ENCODE results near the gene SSH2. TPM values are rescaled to one million over a fixed set of nuclear protein-coding genes. Genes with fewer than 3 reads are reported as not detected.
A peak's percentile ranks its signal among the peaks of the same experiment; 100 is the strongest.

SSH2 gene
- total RNA-seq, 1 experiment from 2014 or later = 14.6 TPM

DNA sequence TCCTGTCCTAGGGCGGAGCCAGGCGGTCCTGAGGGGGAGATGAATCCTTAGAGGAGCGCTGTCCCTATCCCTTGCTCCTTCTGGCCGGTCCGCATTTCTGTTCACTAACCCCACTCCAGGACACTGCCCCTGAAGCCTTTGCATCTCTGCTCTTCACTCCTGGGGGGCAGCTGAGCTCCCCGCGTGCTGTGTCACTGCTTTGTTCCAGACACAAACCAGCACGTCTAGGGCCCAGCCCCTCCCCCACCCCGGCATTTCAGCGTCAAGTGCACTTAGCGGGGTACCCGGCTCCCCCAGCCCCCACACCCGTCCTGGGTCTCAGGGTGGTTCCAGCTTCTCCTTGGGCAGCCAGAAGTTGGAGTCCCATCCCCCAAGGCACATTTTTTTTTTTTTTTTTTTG, 316.2 kb downstream of the SSH2 start:
- peak overlapping the region; percentile 23 for H3K4me2 ChIP-seq (ENCODE audit: insufficient read depth, insufficient read length, low read length)
- H2AFZ ChIP-seq (ENCODE audit: low read length) = no peak overlapping the region
- H3K18ac ChIP-seq (ENCODE audit: insufficient read length, low read depth, low read length) = no peak overlapping the region

More for the DNA sequence above, 316.2 kb downstream of the SSH2 start:
- H3K27me3 ChIP-seq (ENCODE audit: insufficient read depth, low read length) = peaks cover 11% of the 10 kb centered on the region
- H3K4ac ChIP-seq (ENCODE audit: low read depth, low read length) = no peak overlapping the region
- H3K9me3 ChIP-seq (ENCODE audit: control insufficient read depth, low read depth, low read length) = no peaks in the 10 kb centered on the region
- TF ChIP-seq, protein P1, sequence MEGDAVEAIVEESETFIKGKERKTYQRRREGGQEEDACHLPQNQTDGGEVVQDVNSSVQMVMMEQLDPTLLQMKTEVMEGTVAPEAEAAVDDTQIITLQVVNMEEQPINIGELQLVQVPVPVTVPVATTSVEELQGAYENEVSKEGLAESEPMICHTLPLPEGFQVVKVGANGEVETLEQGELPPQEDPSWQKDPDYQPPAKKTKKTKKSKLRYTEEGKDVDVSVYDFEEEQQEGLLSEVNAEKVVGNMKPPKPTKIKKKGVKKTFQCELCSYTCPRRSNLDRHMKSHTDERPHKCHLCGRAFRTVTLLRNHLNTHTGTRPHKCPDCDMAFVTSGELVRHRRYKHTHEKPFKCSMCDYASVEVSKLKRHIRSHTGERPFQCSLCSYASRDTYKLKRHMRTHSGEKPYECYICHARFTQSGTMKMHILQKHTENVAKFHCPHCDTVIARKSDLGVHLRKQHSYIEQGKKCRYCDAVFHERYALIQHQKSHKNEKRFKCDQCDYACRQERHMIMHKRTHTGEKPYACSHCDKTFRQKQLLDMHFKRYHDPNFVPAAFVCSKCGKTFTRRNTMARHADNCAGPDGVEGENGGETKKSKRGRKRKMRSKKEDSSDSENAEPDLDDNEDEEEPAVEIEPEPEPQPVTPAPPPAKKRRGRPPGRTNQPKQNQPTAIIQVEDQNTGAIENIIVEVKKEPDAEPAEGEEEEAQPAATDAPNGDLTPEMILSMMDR (conservative IDR thresholded peaks at IDR 0.05) = no peak
- H3K27ac Mint-ChIP-seq = no peak overlapping the region
- H3K27ac ChIP-seq (ENCODE audit: insufficient read length, low read depth, low read length) = no peak overlapping the region
- H2BK20ac ChIP-seq (ENCODE audit: low read depth, low read length, poor library complexity, severe bottlenecking) = no peak overlapping the region
- no peak overlapping the region for H2BK120ac ChIP-seq (ENCODE audit: low read depth, low read length, poor library complexity, severe bottlenecking)
- H3K4me1 Mint-ChIP-seq = peaks cover 21 to 43% of the 10 kb centered on the region in 2 experiments
- H2BK12ac ChIP-seq (ENCODE audit: insufficient read length, low read depth, low read length) = no peak overlapping the region
- H4K5ac ChIP-seq (ENCODE audit: insufficient read length, low read depth, low read length) = no peak overlapping the region
- H2BK5ac ChIP-seq (ENCODE audit: insufficient read length, low read length) = no peak overlapping the region
- no peak overlapping the region for H4K91ac ChIP-seq (ENCODE audit: insufficient read length, low read depth, low read length)
- no peaks in the 10 kb centered on the region for H4K20me1 ChIP-seq (ENCODE audit: control insufficient read depth, insufficient read depth, insufficient read length)
- WGBS (ENCODE audit: extremely low coverage, insufficient read length, low lambda C conversion rate) = no CpG with 5 or more reads among the region's 13 CpGs
- H3K4me1 ChIP-seq (ENCODE audit: insufficient read depth, low read length) = no peaks in the 10 kb centered on the region; the same call in 1 of the 2 replicates
- H3K36me3 Mint-ChIP-seq (ENCODE audit: insufficient read depth in 1 of 3, low read depth in 3 of 3) = peaks cover 2 to 10% (median 8%) of the 10 kb centered on the region in 3 experiments; a peak in 4 of 7 replicates
- no peak for DNase-seq
- no peak overlapping the region for H3K14ac ChIP-seq (ENCODE audit: insufficient read depth, low read length)
- no peak overlapping the region for H2AK5ac ChIP-seq (ENCODE audit: insufficient read length, low read length)
- H3K79me2 ChIP-seq (ENCODE audit: insufficient read depth, low read length) = no peaks in the 10 kb centered on the region
- H3K27me3 Mint-ChIP-seq (ENCODE audit: low read depth) = peaks cover 62% of the 10 kb centered on the region
- no peak overlapping the region for H4K8ac ChIP-seq (replicated peaks; ENCODE audit: insufficient read length, low read depth, low read length)
- no peak overlapping the region for H3T11ph ChIP-seq (ENCODE audit: low read length)
- no peaks in the 10 kb centered on the region for H3K79me1 ChIP-seq (ENCODE audit: insufficient read depth, low read depth, low read length, poor library complexity, severe bottlenecking)
- H3K56ac ChIP-seq (ENCODE audit: insufficient read length, low read depth, low read length) = no peak overlapping the region
- peaks cover 9% of the 10 kb centered on the region for H3K23me2 ChIP-seq (ENCODE audit: insufficient read length, low read depth, low read length, poor library complexity, severe bottlenecking)
- H3K9me3 Mint-ChIP-seq = no peaks in the 10 kb centered on the region
- H2BK15ac ChIP-seq (ENCODE audit: low read depth, low read length) = no peak overlapping the region
- peak overlapping the region; percentile 33 to 71; a peak in 3 of 5 replicates for H3K4me3 Mint-ChIP-seq
- no peak overlapping the region for H3K9ac ChIP-seq (ENCODE audit: extremely low read depth, insufficient read length, low read length)
- H3K23ac ChIP-seq (ENCODE audit: insufficient read length, low read depth, low read length) = no peak overlapping the region

Data from H9 (cell line).